ENCODE results near the gene HS3ST5.

The HS3ST5 gene

GRCh38 chr6:114267897-114268296 is 74.9 kb downstream of the HS3ST5 start:
- Histone ChIP-seq H3K9me3 (ENCODE audit: insufficient read depth, low read length) (no peaks in the 10 kb centered on the region), H3K9me2 (replicated peaks; ENCODE audit: insufficient read depth, low read length) (no peaks in the 10 kb centered on the region; the same call in 1 of the 2 replicates), H3F3A (ENCODE audit: insufficient read depth) (no peaks in the 10 kb centered on the region), H3K4me3 (ENCODE audit: insufficient read depth, low read length, poor library complexity, severe bottlenecking) (no peak overlapping the region), H3K9ac (ENCODE audit: low read length) (no peak overlapping the region), H3K27ac (ENCODE audit: low read depth, low read length) (no peak overlapping the region), H2AFZ (ENCODE audit: low read depth, low read length, severe bottlenecking) (no peak overlapping the region), H3K36me3 (ENCODE audit: low read length) (no peaks in the 10 kb centered on the region), H3K27me3 (ENCODE audit: low read length) (no peaks in the 10 kb centered on the region), H3K79me2 (ENCODE audit: insufficient read depth, low read length) (no peaks in the 10 kb centered on the region), H3K4me2 (ENCODE audit: low read depth, low read length, poor library complexity, severe bottlenecking) (no peak overlapping the region), H4K20me1 (ENCODE audit: low read depth, low read length) (no peaks in the 10 kb centered on the region)
- TF ChIP-seq EZH2phosphoT487 (conservative IDR thresholded peaks at IDR 0.05; ENCODE audit: low read length) = no peak
- no peak for TF ChIP-seq CTCF (IDR thresholded peaks at IDR 0.05; ENCODE audit: insufficient read depth, low read length, poor library complexity, severe bottlenecking)

DNA sequence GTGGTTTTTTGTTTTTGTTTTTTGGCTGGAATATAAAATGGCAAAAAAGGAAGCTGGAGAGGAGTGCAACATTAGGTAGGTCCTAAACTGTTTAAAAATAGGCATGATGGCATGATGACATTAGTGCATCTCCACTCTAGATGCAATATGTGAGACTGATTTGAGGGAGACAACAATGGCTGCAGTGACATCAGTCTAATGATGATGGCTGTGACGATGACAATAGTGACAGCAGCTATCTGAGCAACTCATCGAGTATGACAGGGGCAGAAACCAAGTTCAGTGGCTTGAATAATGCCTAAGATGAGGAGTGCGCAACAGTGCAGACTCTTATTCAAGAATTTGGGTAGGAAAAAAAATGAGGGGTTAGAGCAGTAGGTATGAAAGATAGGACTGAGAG is 82.0 kb downstream of the HS3ST5 start:
- Histone ChIP-seq H3K4me2 (ENCODE audit: low read depth, low read length, poor library complexity, severe bottlenecking) (no peak overlapping the region), H3K36me3 (ENCODE audit: low read length) (no peaks in the 10 kb centered on the region), H3K9ac (ENCODE audit: low read length) (no peak overlapping the region), H4K20me1 (ENCODE audit: low read depth, low read length) (no peaks in the 10 kb centered on the region), H3K9me2 (replicated peaks; ENCODE audit: insufficient read depth, low read length) (no peaks in the 10 kb centered on the region), H3K79me2 (ENCODE audit: insufficient read depth, low read length) (no peaks in the 10 kb centered on the region), H3F3A (ENCODE audit: insufficient read depth) (no peaks in the 10 kb centered on the region), H3K27ac (ENCODE audit: low read depth, low read length) (no peak overlapping the region), H3K27me3 (ENCODE audit: low read length) (no peaks in the 10 kb centered on the region), H3K9me3 (ENCODE audit: insufficient read depth, low read length) (no peaks in the 10 kb centered on the region), H2AFZ (ENCODE audit: low read depth, low read length, severe bottlenecking) (no peak overlapping the region), H3K4me3 (ENCODE audit: insufficient read depth, low read length, poor library complexity, severe bottlenecking) (no peak overlapping the region)
- TF ChIP-seq EZH2phosphoT487 (conservative IDR thresholded peaks at IDR 0.05; ENCODE audit: low read length) (no peak), CTCF (IDR thresholded peaks at IDR 0.05; ENCODE audit: insufficient read depth, low read length, poor library complexity, severe bottlenecking) (no peak)

DNA sequence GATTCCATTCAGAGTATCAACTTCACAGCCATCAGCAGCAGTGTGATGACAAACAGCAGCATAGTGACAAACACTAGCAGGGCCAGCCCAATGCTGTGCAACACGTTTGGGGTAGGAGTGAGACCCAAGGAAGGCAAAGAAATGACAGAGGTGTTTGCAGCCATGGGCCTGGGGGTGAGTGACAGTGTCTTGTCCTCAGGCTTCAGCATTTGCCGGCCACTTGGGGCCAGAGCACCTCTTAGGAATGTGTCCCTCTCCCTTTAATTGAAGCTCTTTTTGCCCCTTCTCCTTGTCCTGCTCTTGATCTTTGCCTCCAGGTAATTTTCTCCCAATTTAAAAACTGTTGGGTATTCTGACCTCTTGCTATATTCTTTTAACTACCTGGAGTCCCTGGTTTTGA is 84.4 kb downstream of the HS3ST5 start:
- TF ChIP-seq CTCF (IDR thresholded peaks at IDR 0.05; ENCODE audit: insufficient read depth, low read length, poor library complexity, severe bottlenecking) = no peak
- TF ChIP-seq EZH2phosphoT487 (conservative IDR thresholded peaks at IDR 0.05; ENCODE audit: low read length) = no peak
- Histone ChIP-seq H2AFZ (ENCODE audit: low read depth, low read length, severe bottlenecking) (no peak overlapping the region), H3K4me3 (ENCODE audit: insufficient read depth, low read length, poor library complexity, severe bottlenecking) (no peak overlapping the region)

More for the DNA sequence above, 84.4 kb downstream of the HS3ST5 start:
- Histone ChIP-seq H3K9me3 (ENCODE audit: insufficient read depth, low read length) (no peaks in the 10 kb centered on the region), H3K27ac (ENCODE audit: low read depth, low read length) (no peak overlapping the region), H3K4me2 (ENCODE audit: low read depth, low read length, poor library complexity, severe bottlenecking) (no peak overlapping the region), H3K36me3 (ENCODE audit: low read length) (no peaks in the 10 kb centered on the region), H4K20me1 (ENCODE audit: low read depth, low read length) (no peaks in the 10 kb centered on the region), H3K9me2 (replicated peaks; ENCODE audit: insufficient read depth, low read length) (no peaks in the 10 kb centered on the region), H3K27me3 (ENCODE audit: low read length) (no peaks in the 10 kb centered on the region), H3K9ac (ENCODE audit: low read length) (no peak overlapping the region), H3F3A (ENCODE audit: insufficient read depth) (no peaks in the 10 kb centered on the region), H3K79me2 (ENCODE audit: insufficient read depth, low read length) (no peaks in the 10 kb centered on the region)

Data from SU-DHL-6 (cell line).